H1 (cell line): ENCODE data around the gene SPATS2L. TPM values are rescaled to one million over a fixed set of nuclear protein-coding genes. Genes with fewer than 3 reads are reported as not detected.

Experiments used
- CTCF ChIA-PET: fragments of 300-600 bp; sonication (Branson Sonifier 250); formaldehyde crosslinking; loops from one replicate; lab custom pipeline; 2021; ENCODE audit not compliant: partially characterized antibody; lab: Charles Lee
- POLR2A ChIA-PET: fragments of 300-600 bp; sonication (Branson Sonifier 250); formaldehyde crosslinking; loops from one replicate; lab custom pipeline; 2021; ENCODE audit warnings: inconsistent platforms; ENCODE audit not compliant: partially characterized antibody; lab: Charles Lee
- DNase-seq, 2 experiments: peaks; one replicate each; pipeline versions ENCODE4 v3.0.0 to v3.0.0-alpha.2; 2010 to 2022; ENCODE audit warnings: low spot score in 2 of 2, low read depth in 1 of 2, mixed read lengths in 1 of 2
- FAIRE-seq: peaks from 2 replicates; lab custom pipeline; 2011; peaks lifted over from hg19 to GRCh38; lab: Jason Lieb, UNC
- H2AFZ ChIP-seq: 2 replicates; pipeline ENCODE4 v1.8.1; 2012; ENCODE audit warnings: low read length, inconsistent platforms
- H2AK5ac ChIP-seq: 2 replicates; pipeline ENCODE4 v1.6.1; 2013; ENCODE audit warnings: low read depth, low read length
- H2BK120ac ChIP-seq: replicated peaks from 2 replicates; pipeline ENCODE3; 2013; ENCODE audit warnings: low read depth, low read length, inconsistent platforms
- H2BK12ac ChIP-seq: 2 replicates; pipeline ENCODE4 v1.6.1; 2013; ENCODE audit warnings: low read depth, low read length
- H2BK15ac ChIP-seq: 2 replicates; pipeline ENCODE4 v1.6.1; 2013; ENCODE audit warnings: low read length
- H2BK20ac ChIP-seq: 2 replicates; pipeline ENCODE4 v1.6.1; 2013; ENCODE audit warnings: low read length
- H2BK5ac ChIP-seq: 2 replicates; pipeline ENCODE4 v1.6.1; 2013; ENCODE audit warnings: low read depth, low read length
- H3K14ac ChIP-seq: 2 replicates; pipeline ENCODE4 v1.6.1; 2013; ENCODE audit warnings: inconsistent platforms; ENCODE audit not compliant: insufficient read length
- H3K18ac ChIP-seq: 2 replicates; pipeline ENCODE4 v1.6.1; 2013; ENCODE audit warnings: low read length; ENCODE audit errors: extremely low read depth
- H3K23ac ChIP-seq: 2 replicates; pipeline ENCODE4 v1.6.1; 2013; ENCODE audit warnings: inconsistent platforms; ENCODE audit not compliant: insufficient read length
- H3K23me2 ChIP-seq: 2 replicates; pipeline ENCODE4 v1.6.1; 2013; ENCODE audit warnings: low read depth, low read length
- H3K27ac ChIP-seq: 2 replicates; pipeline ENCODE4 v1.6.1; 2011; ENCODE audit warnings: low read depth, low read length, inconsistent platforms
- H3K27me3 ChIP-seq, 4 experiments: replicated peaks in 1 of 4; 1 replicate in 1 of 4; 2 replicates in 3 of 4; pipeline versions ENCODE4 v1.6.1 to v1.8.1; 2011 to 2013; ENCODE audit warnings: low read length in 3 of 4, mild to moderate bottlenecking in 3 of 4, inconsistent platforms in 2 of 4, mixed read lengths in 2 of 4, moderate library complexity in 1 of 4; ENCODE audit not compliant: control insufficient read depth in 3 of 4, insufficient read depth in 3 of 4; ENCODE audit errors: extremely low read depth in 1 of 4
- H3K36me3 ChIP-seq, 4 experiments: 2 replicates each; pipeline versions ENCODE4 v1.6.1 to v1.8.1; 2011 to 2013; ENCODE audit warnings: mild to moderate bottlenecking in 4 of 4, low read length in 3 of 4, moderate library complexity in 2 of 4, control low read depth in 1 of 4, inconsistent platforms in 1 of 4; ENCODE audit not compliant: insufficient read depth in 4 of 4, control insufficient read depth in 2 of 4
- H3K4ac ChIP-seq: replicated peaks from 2 replicates; pipeline ENCODE3; 2013; ENCODE audit warnings: low read length, low read depth, mixed read lengths, inconsistent platforms; ENCODE audit not compliant: insufficient read length
- H3K4me1 ChIP-seq, 4 experiments: replicated peaks in 1 of 4; 1 replicate in 1 of 4; 2 replicates in 3 of 4; pipeline versions ENCODE4 v1.6.1 to v1.8.1; 2011 to 2013; ENCODE audit warnings: low read length in 3 of 4, inconsistent platforms in 2 of 4, mixed read lengths in 1 of 4; ENCODE audit not compliant: insufficient read depth in 4 of 4, control insufficient read depth in 3 of 4
- H3K4me2 ChIP-seq, 2 experiments: 2 replicates each; pipeline versions ENCODE4 v1.6.1 to v1.8.1; 2011 to 2013; ENCODE audit warnings: low read depth in 2 of 2, low read length in 2 of 2, control low read depth in 1 of 2, inconsistent platforms in 1 of 2, mild to moderate bottlenecking in 1 of 2; ENCODE audit not compliant: insufficient read depth in 1 of 2
- H3K4me3 ChIP-seq, 4 experiments: fragments of 200-600, 300-600 bp in 1 of 4; sonication (generic), shearing (Covaris generic), sonication (Bioruptor Twin) in 1 of 4; 2 replicates each; pipeline versions ENCODE4 v1.5.1 to v1.8.1; 2011 to 2016; ENCODE audit warnings: low read length in 4 of 4, low read depth in 3 of 4, control low read depth in 2 of 4, inconsistent platforms in 2 of 4, mild to moderate bottlenecking in 2 of 4, mixed read lengths in 1 of 4, moderate library complexity in 1 of 4; ENCODE audit not compliant: insufficient read depth in 2 of 4; ENCODE audit errors: extremely low read depth in 1 of 4
- H3K56ac ChIP-seq: replicated peaks from 2 replicates; pipeline ENCODE3; 2013; ENCODE audit warnings: low read depth, mild to moderate bottlenecking, mixed read lengths, low read length, inconsistent platforms; ENCODE audit not compliant: insufficient read length
- H3K79me1 ChIP-seq: 2 replicates; pipeline ENCODE4 v1.6.1; 2013; ENCODE audit warnings: low read depth, low read length, control low read depth
- H3K79me2 ChIP-seq, 2 experiments: 2 replicates each; pipeline versions ENCODE4 v1.6.1 to v1.8.1; 2012 to 2013; ENCODE audit warnings: low read length in 2 of 2, mild to moderate bottlenecking in 2 of 2, inconsistent platforms in 1 of 2; ENCODE audit not compliant: insufficient read depth in 2 of 2, control insufficient read depth in 1 of 2
- H3K9ac ChIP-seq, 4 experiments: replicated peaks in 1 of 4; 1 replicate in 1 of 4; 2 replicates in 3 of 4; pipeline versions ENCODE4 v1.6.1 to v1.8.1; 2011 to 2013; ENCODE audit warnings: low read depth in 3 of 4, low read length in 3 of 4, control low read depth in 2 of 4, mild to moderate bottlenecking in 2 of 4, moderate library complexity in 2 of 4, inconsistent platforms in 1 of 4; ENCODE audit errors: extremely low read depth in 1 of 4
- H3K9me3 ChIP-seq, 2 experiments: 2 replicates each; pipeline versions ENCODE4 v1.6.1 to v1.8.1; 2012 to 2013; ENCODE audit warnings: mild to moderate bottlenecking in 2 of 2, moderate library complexity in 2 of 2, control low read depth in 1 of 2, inconsistent platforms in 1 of 2, low read depth in 1 of 2, low read length in 1 of 2, mixed read lengths in 1 of 2; ENCODE audit not compliant: insufficient read depth in 2 of 2
- H4K20me1 ChIP-seq, 2 experiments: replicated peaks in 1 of 2; 2 replicates each; pipeline versions ENCODE3 to v1.8.1; 2011 to 2013; ENCODE audit warnings: inconsistent platforms in 2 of 2, low read length in 2 of 2, mild to moderate bottlenecking in 1 of 2; ENCODE audit not compliant: insufficient read depth in 2 of 2, control insufficient read depth in 1 of 2
- H4K5ac ChIP-seq: 2 replicates; pipeline ENCODE4 v1.6.1; 2013; ENCODE audit warnings: low read length, low read depth, mixed read lengths, inconsistent platforms; ENCODE audit not compliant: insufficient read length
- H4K8ac ChIP-seq: 2 replicates; pipeline ENCODE4 v1.8.0; 2013; ENCODE audit warnings: mild to moderate bottlenecking, moderate library complexity, low read length, inconsistent platforms; ENCODE audit not compliant: insufficient read depth; ENCODE audit errors: extremely low read depth
- H4K91ac ChIP-seq: replicated peaks from 2 replicates; pipeline ENCODE3; 2013; ENCODE audit warnings: low read length, mixed read lengths, inconsistent platforms; ENCODE audit not compliant: insufficient read length
- CHD2 ChIP-seq: IDR thresholded peaks from 2 replicates; pipeline ENCODE4 v1.6.1; 2012; ENCODE audit warnings: low read length, improper control_type of control experiment
- EGR1 ChIP-seq: IDR thresholded peaks from 2 replicates; pipeline ENCODE4 v1.6.1; 2011; ENCODE audit warnings: low read depth, low read length, borderline replicate concordance
- FOSL1 ChIP-seq: IDR thresholded peaks from 2 replicates; pipeline ENCODE4 v1.6.1; 2011; ENCODE audit warnings: mild to moderate bottlenecking, low read depth, low read length, moderate library complexity; ENCODE audit not compliant: insufficient read depth
- JUN ChIP-seq: IDR thresholded peaks from 2 replicates; pipeline ENCODE4 v1.6.1; 2011; ENCODE audit warnings: low read depth, mild to moderate bottlenecking, improper control_type of control experiment, low read length
- SUZ12 ChIP-seq: fragments of 200-600 bp; sonication (generic); IDR thresholded peaks from 2 replicates; pipeline ENCODE4 v1.6.1; 2012; ENCODE audit warnings: mild to moderate bottlenecking, inconsistent platforms, low read length, moderate library complexity, mixed read lengths
- WGBS, 2 experiments: shearing (Covaris generic) in 1 of 2; methylation state at CpG; one replicate each; pipeline versions ENCODE4 v1.1.6 to v1.1.7; 2013 to 2015; ENCODE audit warnings: low lambda C conversion rate in 2 of 2, mixed read lengths in 2 of 2, inconsistent platforms in 1 of 2, low coverage in 1 of 2, missing lambda C conversion rate in 1 of 2; ENCODE audit not compliant: insufficient replicate concordance in 2 of 2, insufficient coverage in 1 of 2, insufficient read length in 1 of 2; ENCODE audit errors: extremely low coverage in 1 of 2, missing lambda C conversion rate in 1 of 2; 5-methylcytosine and 5-hydroxymethylcytosine counted together
- polyA plus RNA-seq, 7 experiments: library from polyadenylated mRNA; depleted of rRNA in 3 of 7; stranded (reverse) in 5 of 7; unstranded in 2 of 7; fragments of >200 nt in 5 of 7; fragments of 200-250 nt in 2 of 7; gene quantifications; 1 replicate in 5 of 7; 2 replicates in 1 of 7; 4 replicates in 1 of 7; pipeline versions ENCODE4 v1.2.1 to v1.2.3, GENCODE V29; 2011 to 2013; ENCODE audit warnings: missing spikeins in 2 of 7, mixed read lengths in 2 of 7
- total RNA-seq: library from RNA; stranded (reverse); fragmentation: NEBNext Ultra II Directional; extraction: Animal tissue kit (Norgen Biotek cat#: 25700); gene quantifications from 2 replicates; pipeline ENCODE4 v1.2.1, GENCODE V29; 2021

SPATS2L gene
- total and polyA plus RNA-seq, 2 of the 8 experiments (the other 6 are each of a cell fraction or from before 2014, with no cell fraction given), result 67.3 to 189 TPM

DNA sequence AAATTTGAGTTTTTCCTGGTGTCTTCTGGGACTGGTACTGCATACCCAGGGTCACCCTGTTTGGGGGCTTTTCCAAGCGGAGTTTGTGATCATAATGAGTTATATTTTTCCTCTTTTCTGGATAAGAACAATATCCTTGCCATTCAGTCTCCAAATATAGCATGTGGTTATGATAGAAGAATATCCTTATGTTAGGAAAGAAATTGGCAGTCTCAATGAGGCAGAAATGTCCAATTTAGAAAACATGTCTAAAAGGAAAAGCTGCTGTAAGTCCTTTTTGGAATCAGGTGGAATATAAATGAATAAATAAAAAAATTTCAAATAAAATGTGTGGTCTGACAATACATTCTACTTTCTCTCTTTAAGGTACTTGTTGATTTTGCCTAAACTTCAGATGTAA lies 36.2 kb downstream of the SPATS2L start:
- Histone ChIP-seq H3K4ac (no peak overlapping the region), H3K4me2 (no peak overlapping the region), H3K79me2 (peaks cover 0 to 97% of the 10 kb centered on the region in 2 experiments; a peak in 3 of 4 replicates), H2BK5ac (no peak overlapping the region), H3K9me3 (no peaks in the 10 kb centered on the region), H3K79me1 (0 out of 2 replicates have a peak, but pooled peaks cover 4% of the 10 kb centered on the region), H4K91ac (no peak overlapping the region), H2BK120ac (no peak overlapping the region), H3K9ac (no peak overlapping the region), H2AK5ac (no peak overlapping the region), H4K5ac (no peak overlapping the region), H3K27ac (no peak overlapping the region), H4K20me1 (no peaks in the 10 kb centered on the region), H4K8ac (no peak overlapping the region), H3K23ac (no peak overlapping the region), H3K36me3 (no peaks in the 10 kb centered on the region; a peak in 1 of 8 replicates), H3K23me2 (no peaks in the 10 kb centered on the region), H2BK15ac (no peak overlapping the region), H3K4me1 (peaks cover 4 to 14% (median 7%) of the 10 kb centered on the region in 4 experiments; a peak in 5 of 7 replicates), H2BK20ac (no peak overlapping the region), H3K18ac (no peak overlapping the region), H2AFZ (no peak overlapping the region), H2BK12ac (no peak overlapping the region), H3K4me3 (no peak overlapping the region), H3K56ac (no peak overlapping the region), H3K27me3 (no peaks in the 10 kb centered on the region), H3K14ac (no peak overlapping the region)
- WGBS, 2 experiments, result 82% methylated on average over 1 of the region's 1 CpG; no CpG with 5 or more reads in 1 of the 2 experiments
- ChIA-PET CTCF (interaction anchor here (0.9 to 1.0 kb wide), 2 partner anchors 10 to 141 kb away, joined by 3 read pairs; no protein-coding TSS in a partner anchor), POLR2A (interaction anchor here (1.3 kb wide), 1 partner anchor 10 kb away, joined by 3 read pairs; no protein-coding TSS in a partner anchor)
- DNase-seq, result no peak
- FAIRE-seq, result no peak
- TF ChIP-seq JUN (no peak), CHD2 (no peak), SUZ12 (no peak), EGR1 (no peak), FOSL1 (no peak)
